ENCODE data around the gene SLC11A2. TPM values are rescaled to one million over a fixed set of nuclear protein-coding genes. Genes with fewer than 3 reads are reported as not detected.

The SLC11A2 gene
- total RNA-seq, 2 donors from 2014 or later: 74.3 to 99.1 TPM

DNA sequence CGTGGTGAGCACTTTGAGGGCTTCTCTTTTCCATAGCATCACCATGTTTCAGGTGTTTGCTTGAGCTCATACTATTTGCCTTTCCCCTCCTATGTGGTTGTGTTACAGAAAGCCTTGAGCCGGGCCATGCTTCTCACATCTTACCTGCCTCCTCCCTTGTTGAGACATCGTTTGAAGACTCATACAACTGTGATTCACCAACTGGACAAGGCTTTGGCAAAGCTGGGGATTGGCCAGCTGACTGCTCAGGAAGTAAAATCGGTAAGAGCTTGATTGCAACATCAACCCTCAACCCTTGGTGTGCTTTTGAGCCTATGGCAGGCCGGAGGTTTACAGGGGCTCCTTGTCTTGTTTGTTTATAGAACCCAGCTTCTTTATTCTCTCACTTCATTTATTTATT lies 30.1 kb upstream of the SLC11A2 start:
- Histone ChIP-seq H3K36me3 (ENCODE audit: control insufficient read depth, insufficient read depth, low read length) (peaks cover 68% of the 10 kb centered on the region), H3K4me3 (ENCODE audit: low read length) (no peak overlapping the region), H3K9ac (ENCODE audit: extremely low read depth, low read length, poor library complexity, severe bottlenecking) (no peak overlapping the region), H3K27ac (ENCODE audit: low read depth, low read length) (no peak overlapping the region), H3K4me1 (ENCODE audit: control insufficient read depth, insufficient read depth, low read length) (no peaks in the 10 kb centered on the region), H3K9me3 (ENCODE audit: control insufficient read depth, low read length) (no peaks in the 10 kb centered on the region), H3K27me3 (ENCODE audit: control insufficient read depth, insufficient read depth, low read length, poor library complexity, severe bottlenecking) (no peaks in the 10 kb centered on the region)
- Mint-ChIP-seq H3K4me3 (no peak overlapping the region), H3K4me1 (no peaks in the 10 kb centered on the region), H3K9me3 (no peaks in the 10 kb centered on the region), H3K27ac (no peak overlapping the region), H3K27me3 (ENCODE audit: insufficient read depth) (no peaks in the 10 kb centered on the region), H3K36me3 (ENCODE audit: low read depth) (peaks cover 62% of the 10 kb centered on the region)
- no peak for TF ChIP-seq CTCF (conservative IDR thresholded peaks at IDR 0.05)
- 90 to 100% methylated on average over 4 to 5 of the region's 5 CpGs for WGBS, 2 experiments (ENCODE audit: insufficient coverage in 1 of 2, insufficient read length in 1 of 2)
- no peak for DNase-seq

DNA sequence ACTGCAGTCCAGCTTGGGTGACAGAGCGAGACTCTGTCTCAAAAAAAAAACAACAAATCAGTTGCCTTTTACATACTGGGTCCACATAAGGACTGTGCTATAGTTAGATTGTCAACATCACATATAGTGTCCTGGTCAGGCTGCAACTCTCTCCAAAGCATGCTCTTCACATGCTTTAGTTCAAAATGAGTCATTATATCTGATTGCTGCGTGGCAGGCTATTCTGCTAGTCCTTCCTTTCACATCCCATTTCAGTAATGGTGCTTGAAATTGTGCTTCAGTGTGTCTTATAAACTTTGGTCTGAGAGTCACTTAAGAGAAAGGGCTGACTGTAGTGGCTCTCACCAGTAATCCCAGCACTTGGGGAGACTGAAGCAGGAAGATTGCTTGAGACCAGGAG lies 28.9 kb upstream of the SLC11A2 start:
- DNase-seq: no peak
- Histone ChIP-seq H3K27me3 (ENCODE audit: control insufficient read depth, insufficient read depth, low read length, poor library complexity, severe bottlenecking) (no peaks in the 10 kb centered on the region), H3K9me3 (ENCODE audit: control insufficient read depth, low read length) (no peaks in the 10 kb centered on the region), H3K27ac (ENCODE audit: low read depth, low read length) (no peak overlapping the region), H3K4me3 (ENCODE audit: low read length) (no peak overlapping the region), H3K36me3 (ENCODE audit: control insufficient read depth, insufficient read depth, low read length) (peaks cover 60% of the 10 kb centered on the region), H3K4me1 (ENCODE audit: control insufficient read depth, insufficient read depth, low read length) (no peaks in the 10 kb centered on the region), H3K9ac (ENCODE audit: extremely low read depth, low read length, poor library complexity, severe bottlenecking) (no peak overlapping the region)
- H3K27ac Mint-ChIP-seq: no peak overlapping the region
- H3K4me1 Mint-ChIP-seq: no peaks in the 10 kb centered on the region
- WGBS, 2 experiments (ENCODE audit: insufficient coverage in 1 of 2, insufficient read length in 1 of 2): 93 to 96% methylated on average over 2 of the region's 2 CpGs
- peaks cover 54% of the 10 kb centered on the region for H3K36me3 Mint-ChIP-seq (ENCODE audit: low read depth)
- TF ChIP-seq CTCF (conservative IDR thresholded peaks at IDR 0.05): no peak
- no peaks in the 10 kb centered on the region for H3K27me3 Mint-ChIP-seq (ENCODE audit: insufficient read depth)
- H3K4me3 Mint-ChIP-seq: no peak overlapping the region
- H3K9me3 Mint-ChIP-seq: no peaks in the 10 kb centered on the region

DNA sequence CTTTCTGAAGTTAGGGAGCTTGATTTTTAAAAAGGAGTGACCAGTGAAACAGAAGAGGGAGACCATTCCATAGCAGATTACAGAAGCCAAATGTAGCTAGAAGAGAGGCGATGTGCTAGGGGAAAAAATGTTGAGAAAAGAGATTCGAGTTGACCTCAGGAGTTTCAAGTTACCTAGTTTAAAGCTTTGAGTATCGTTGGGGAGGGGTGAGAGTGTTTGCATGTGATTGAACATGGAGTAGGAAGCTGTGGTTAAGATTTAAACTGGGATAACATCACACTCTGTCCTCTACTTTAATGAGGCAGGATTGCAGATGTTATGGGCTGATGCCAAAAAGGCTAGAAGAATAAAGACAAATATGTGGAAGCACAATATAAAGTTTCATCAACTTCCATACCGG lies 25.6 kb upstream of the SLC11A2 start:
- DNase-seq: no peak
- H3K4me1 Mint-ChIP-seq: peaks cover 10% of the 10 kb centered on the region
- TF ChIP-seq CTCF (conservative IDR thresholded peaks at IDR 0.05): no peak
- no peak overlapping the region for H3K4me3 Mint-ChIP-seq
- no peaks in the 10 kb centered on the region for H3K9me3 ChIP-seq (ENCODE audit: control insufficient read depth, low read length)
- H3K27me3 Mint-ChIP-seq (ENCODE audit: insufficient read depth): no peaks in the 10 kb centered on the region
- H3K4me3 ChIP-seq (ENCODE audit: low read length): no peak overlapping the region
- no peak overlapping the region for H3K27ac ChIP-seq (ENCODE audit: low read depth, low read length)
- H3K4me1 ChIP-seq (ENCODE audit: control insufficient read depth, insufficient read depth, low read length): no peaks in the 10 kb centered on the region
- WGBS, 2 experiments (ENCODE audit: insufficient coverage in 1 of 2, insufficient read length in 1 of 2): 97 to 98% methylated on average over 3 to 4 of the region's 4 CpGs
- peaks cover 30% of the 10 kb centered on the region for H3K36me3 Mint-ChIP-seq (ENCODE audit: low read depth)
- H3K9me3 Mint-ChIP-seq: no peaks in the 10 kb centered on the region
- H3K36me3 ChIP-seq (ENCODE audit: control insufficient read depth, insufficient read depth, low read length): peaks cover 36% of the 10 kb centered on the region
- no peaks in the 10 kb centered on the region for H3K27me3 ChIP-seq (ENCODE audit: control insufficient read depth, insufficient read depth, low read length, poor library complexity, severe bottlenecking)
- no peak overlapping the region for H3K27ac Mint-ChIP-seq
- H3K9ac ChIP-seq (ENCODE audit: extremely low read depth, low read length, poor library complexity, severe bottlenecking): no peak overlapping the region
